GM18858 (cell line): ENCODE measurements around the gene MBTPS1.

Experiments
- ATAC-seq: cut with Tn5 transposase; IDR thresholded peaks from one replicate; pipeline ENCODE4 v1.9.1; 2021; ENCODE audit not compliant: unreplicated experiment

The MBTPS1 gene

DNA sequence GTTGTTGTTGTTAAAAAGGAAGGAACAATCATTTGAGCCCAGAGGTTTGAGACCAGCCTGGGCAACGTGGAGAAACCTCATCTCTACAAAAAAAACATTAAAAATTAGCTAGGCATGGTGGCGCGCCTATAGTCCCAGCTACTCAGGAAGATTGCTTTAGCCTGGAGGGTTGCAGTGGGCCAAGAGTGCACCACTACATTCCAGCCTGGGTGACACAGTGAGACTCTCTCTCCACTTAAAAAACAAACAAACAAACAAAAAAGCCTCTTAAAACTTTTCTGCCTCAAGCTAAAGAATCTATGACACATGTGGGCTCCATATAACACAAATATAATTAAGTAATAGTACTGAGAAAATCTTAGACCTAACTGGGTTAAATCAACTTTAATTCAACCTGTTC lies 12.5 kb downstream of the MBTPS1 start:
- ATAC-seq: no peak

DNA sequence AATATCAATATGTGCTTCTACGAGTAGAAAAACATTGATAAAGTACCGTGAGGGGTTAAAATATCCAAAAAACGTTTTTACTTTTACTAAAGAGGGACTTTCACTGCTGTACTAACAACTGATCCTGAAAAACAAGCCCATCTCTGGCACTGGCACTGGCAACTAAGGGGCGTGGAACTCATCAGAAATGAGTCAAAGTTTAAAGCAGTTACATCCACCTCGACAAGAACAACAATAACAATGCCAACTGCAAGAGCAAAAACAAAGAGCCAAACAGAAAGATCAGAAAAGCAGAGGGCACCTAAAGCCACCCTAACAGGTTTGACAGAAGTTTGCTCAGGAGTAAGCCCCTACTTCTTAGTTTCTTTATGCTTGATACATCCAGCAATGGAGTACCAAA lies 13.1 kb downstream of the MBTPS1 start:
- no peak for ATAC-seq

DNA sequence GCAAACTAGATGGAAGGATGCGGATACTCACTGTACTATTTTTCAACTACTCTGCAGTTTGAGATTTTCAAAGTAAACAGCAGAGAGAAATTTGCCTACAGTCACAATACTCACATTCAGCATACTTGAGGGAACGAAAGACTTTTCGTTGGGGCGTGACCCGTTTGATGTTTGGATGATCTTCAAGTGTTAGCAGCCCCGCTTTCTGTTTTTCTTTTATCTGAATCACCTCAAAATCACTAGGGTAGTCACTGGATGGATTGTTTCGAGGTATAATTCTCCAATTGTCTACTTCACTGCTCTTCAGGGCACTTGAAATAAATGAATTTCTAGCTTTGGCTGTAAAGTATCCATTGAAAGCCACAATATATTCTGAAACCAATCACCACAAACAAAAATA lies 17.8 kb downstream of the MBTPS1 start:
- ATAC-seq: no peak

DNA sequence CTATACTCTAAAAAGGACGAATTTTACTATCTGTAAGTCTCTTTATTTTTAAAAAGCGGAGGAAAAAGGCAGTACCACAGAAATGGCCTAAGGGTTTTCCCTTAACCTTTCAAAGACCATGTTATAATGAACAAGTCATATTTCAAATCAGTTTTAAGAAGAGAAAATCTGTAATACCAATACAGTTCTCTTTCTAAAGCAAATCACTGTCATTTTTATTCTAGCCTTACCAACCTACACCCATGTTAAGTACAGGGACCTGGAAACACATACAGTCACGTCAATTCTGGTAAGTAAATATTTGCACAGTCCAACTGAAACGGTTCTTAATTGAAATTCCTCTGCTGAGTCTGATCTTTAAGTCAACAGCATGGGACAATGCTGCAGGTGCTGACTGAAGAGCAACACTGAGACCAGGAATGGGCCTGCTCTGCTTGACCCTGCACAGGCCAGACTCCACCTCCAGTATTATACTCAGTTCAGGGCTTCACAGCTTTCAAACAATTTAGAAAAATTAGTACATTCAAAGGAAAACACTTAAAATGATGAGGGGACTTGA lies 20.2 kb downstream of the MBTPS1 start:
- ATAC-seq: no peak

DNA sequence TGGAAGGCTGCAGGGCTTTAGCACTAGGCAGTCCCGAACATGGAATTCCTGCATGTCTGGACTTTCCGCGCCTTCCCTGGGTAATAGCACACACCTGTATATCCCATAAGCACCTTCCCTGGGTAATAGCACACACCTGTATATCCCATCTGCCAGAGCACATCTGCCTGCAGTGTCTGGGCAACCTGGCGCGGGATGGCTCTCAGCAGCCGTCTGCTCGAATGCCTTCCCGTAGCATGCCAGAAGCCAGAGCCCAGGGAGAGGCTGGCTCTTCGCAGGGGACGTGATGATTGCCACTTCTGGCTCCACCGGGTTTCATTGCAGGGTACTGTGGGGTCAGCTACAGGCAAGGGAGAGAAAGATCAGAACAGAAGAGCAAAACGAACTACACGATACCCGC lies 21.3 kb downstream of the MBTPS1 start:
- no peak for ATAC-seq

DNA sequence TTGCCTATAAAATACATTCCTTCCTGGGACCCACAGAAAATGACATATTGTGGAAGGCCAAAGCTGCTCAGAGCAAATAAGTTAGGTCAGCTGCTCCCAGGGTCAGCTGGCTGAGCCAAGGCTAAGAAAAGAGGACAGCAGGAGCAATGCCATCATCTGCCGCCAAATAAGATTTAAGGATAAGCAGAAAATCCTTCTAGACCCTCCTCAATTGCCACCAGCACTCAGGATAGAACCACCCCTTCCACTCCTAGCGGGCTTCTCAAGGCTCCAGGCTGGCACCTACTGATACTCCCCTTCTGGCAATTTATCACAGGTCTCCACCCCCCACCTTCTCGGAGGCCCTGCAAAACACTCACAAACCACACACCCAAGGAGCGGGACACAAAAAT lies 22.9 kb downstream of the MBTPS1 start:
- ATAC-seq: no peak

DNA sequence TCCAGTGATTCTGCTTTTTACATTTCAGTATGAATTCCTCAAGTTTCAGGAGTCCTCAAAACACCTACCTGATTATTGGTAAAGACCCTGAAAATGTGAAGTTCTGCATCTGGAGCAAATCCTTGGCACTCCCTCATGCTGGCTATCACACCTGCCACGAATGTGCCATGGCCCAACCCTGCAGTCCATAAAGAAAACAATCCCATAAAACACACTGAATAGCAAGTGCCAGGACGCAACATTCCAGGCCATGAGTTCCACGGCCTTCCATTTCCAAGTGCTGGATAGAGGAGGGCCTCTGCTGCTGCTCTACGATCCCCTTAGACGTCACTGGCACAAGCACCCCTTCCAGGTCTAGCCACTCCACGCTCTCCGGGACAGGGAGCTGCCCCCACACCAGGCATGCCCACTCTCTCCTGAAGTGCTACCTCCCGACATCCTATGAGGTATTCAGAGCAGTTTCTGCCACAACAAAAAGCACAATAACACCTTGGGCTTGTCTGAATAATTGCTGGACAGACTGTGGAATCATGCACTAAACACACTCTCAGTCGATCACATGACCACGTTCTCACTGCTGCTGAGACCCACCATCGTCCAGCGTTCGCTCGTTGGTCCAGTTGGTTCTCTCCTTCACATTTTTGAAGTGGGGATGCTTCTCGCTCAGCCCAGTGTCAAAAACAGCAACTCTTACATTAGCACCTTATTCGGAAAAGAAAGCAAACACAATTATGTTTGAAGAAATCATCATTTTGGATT lies 23.4 kb downstream of the MBTPS1 start:
- no peak for ATAC-seq

DNA sequence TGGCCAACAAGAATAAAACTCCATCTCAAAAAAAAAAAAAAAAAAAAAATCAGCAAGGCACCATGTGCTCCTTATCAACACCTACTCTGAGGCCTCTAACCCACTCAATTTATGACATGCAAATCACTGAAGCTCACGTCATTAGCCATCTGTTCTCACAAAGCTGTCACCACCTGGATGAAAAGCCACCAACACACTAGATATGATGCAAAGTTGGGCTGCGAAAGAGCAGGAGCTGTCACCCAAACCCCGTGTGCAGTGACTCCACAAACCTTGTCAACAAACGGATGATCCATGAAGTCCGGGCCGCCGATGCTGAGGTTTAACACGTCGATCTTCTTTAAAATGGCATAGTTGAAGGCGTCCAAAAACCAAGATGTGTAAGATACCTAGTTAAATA lies 25.3 kb downstream of the MBTPS1 start:
- ATAC-seq: no peak

GRCh38 chr16:84090211-84090610 lies 26.5 kb downstream of the MBTPS1 start:
- ATAC-seq: no peak

GRCh38 chr16:84088695-84089395 lies 27.9 kb downstream of the MBTPS1 start:
- ATAC-seq: peak; percentile 57

DNA sequence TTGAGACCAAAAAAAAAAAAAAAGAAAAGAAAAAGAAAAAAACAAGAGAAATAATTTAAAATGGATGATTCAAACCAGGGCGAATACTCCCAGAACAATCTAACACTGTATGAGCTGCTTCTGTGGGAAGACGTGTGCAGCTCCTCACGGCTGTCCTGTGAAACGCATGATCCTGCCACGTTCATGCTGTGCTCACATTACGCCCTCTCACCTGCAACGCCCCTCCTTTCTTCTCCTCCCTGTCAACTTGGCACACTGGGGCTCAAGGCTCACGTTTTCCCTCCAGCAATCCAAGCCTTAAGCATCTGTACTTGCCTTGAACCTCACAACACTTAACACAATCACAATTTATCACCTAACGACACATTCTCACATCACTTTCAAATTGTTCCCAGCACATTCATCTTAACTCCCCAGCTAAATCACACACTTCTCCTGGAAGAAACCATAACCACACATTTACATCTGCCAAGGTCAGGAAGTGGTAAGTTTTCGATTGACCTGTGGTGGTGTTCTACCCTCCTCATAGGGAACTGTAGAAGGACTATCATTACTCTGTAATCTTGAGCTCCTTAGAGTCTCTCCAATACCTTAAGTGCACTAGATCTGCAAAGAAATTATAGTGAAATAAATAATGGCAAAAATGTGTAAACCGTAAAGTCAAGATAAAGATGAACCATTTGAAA lies 29.1 kb downstream of the MBTPS1 start:
- no peak for ATAC-seq

DNA sequence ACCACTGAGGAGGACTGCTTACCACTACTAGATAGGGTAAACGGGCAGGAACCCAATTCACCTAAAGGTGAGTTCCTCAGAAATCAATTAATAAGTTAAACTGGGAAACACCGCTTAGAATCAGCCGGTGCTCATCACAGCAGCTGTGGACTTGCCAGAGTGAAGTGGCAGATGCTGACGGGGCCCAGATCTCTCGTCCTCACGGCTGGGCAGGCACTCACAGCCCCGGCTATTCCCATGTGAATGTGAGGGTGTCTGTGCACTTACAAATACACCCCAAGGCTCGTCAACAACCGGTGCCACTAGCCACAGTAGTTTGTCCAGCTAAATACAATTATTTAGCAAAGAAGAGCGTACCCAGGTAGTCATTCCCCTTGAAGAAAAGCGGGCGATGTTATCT lies 29.7 kb downstream of the MBTPS1 start:
- no peak for ATAC-seq

GRCh38 chr16:84086341-84086740 lies 30.4 kb downstream of the MBTPS1 start:
- ATAC-seq: no peak

GRCh38 chr16:84085773-84086172 lies 31.0 kb downstream of the MBTPS1 start:
- no peak for ATAC-seq

GRCh38 chr16:84085271-84085667 lies 31.5 kb downstream of the MBTPS1 start:
- ATAC-seq: no peak

DNA sequence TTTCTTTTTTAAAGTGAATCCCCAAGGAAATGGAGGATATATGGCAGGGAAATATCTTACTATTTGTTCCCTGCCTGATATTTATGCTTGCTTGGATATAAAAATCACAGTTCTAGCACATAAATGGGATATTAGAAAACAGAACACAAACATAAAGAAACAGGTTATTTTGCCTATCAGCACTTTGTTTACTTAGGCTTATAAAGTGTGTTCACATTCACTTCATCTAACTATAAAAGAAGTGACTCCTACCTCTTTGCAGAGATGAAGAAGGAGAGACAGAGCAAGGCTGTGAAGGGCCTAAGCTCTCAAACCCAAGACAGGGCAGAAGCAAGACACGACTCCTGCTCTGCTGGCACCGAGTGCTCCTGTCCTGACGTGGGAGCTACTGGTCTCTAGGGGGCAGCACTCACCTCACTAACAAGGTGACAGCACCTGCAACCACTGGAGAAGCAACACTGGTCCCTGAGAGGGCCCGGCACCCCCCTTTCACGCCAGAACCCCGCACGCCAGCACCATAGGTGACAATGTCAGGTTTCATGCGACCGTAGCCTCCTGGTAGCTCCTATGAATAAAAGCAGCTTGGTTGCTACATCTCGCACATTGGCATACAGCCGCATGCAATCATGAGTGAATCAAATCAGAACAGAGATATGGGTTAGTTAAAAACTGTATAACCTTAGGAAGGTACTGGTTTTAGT lies 32.0 kb downstream of the MBTPS1 start:
- ATAC-seq: no peak

DNA sequence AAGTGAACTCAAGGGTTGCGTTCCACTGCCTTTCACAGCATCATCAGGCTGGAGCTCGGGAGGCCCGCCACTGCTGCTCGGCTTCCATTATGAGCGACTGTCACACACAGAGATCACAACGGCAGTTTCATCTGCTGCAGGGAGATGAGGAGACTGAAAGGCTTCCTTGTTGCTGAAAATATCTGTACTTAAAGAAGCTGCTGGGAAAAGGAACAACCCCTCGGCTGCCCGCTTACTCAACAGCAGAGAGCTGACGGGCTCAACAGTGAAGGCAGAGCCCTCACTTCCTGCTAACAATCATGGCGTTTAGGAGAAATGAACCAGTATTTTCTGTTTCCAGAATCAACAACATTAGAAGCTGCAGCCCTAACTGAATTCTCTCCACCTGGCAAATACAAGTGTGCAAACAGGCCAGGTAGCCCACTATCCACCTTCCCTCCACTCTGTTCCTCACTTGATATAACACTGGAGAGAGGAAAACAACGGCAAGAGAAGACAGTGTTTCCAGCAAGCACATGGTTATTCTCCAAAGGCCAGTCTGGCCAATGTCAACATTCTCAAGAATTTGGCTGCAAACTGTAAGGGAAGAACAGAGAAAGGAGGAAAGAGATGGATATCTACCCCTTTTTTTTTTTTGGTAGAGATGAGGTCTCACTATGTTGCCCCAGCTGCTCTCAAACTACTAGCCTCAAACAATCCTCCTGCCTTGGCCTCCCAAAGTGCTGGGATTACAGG lies 33.7 kb downstream of the MBTPS1 start:
- no peak for ATAC-seq

DNA sequence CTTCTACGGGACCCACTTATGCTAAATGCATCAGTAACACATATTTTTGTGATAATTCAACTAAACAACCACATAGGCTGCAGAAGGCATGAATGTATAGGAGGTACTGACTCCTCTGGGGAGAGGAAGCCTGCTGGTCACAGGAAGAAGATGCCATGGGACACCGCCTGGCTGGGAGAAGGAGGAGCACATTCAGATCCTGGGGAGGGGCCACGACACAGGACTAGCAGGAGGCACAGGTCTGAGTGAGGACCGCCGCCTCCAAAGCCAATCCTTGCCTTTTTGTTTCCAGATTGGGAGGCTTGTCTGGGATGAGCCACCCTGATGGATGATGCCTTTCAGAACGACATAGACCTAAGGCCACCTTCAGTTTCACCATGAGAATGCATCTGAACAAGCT lies 34.6 kb downstream of the MBTPS1 start:
- ATAC-seq: no peak

GRCh38 chr16:84081446-84081989 lies 35.2 kb downstream of the MBTPS1 start:
- ATAC-seq: no peak

DNA sequence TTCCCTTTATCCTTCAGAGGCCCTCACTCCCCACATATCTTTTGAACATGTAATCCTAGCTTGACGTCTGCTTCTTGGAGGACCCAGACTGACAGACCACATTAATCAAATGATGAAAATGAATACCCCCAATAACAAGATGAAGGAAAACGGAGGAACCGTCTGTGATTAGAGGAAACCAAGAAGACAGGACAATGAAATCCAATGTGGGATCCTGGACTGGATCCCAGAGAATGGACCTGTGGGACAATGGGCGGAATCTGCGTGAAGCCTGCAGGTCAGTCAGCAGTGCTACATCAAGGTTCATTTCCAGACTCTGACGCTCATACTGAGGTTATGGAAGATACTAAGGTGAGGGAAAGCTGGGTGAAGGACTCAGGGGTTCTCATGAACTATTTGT lies 35.9 kb downstream of the MBTPS1 start:
- no peak for ATAC-seq
